Raji (cell line): ENCODE measurements around the gene DOC2A.

Source experiments
- POLR2A ChIP-seq: IDR thresholded peaks from 2 replicates; pipeline ENCODE4 v1.6.1; 2011; ENCODE audit warnings: low read depth, low read length, control low read depth; ENCODE audit not compliant: insufficient read depth

Gene DOC2A

DNA sequence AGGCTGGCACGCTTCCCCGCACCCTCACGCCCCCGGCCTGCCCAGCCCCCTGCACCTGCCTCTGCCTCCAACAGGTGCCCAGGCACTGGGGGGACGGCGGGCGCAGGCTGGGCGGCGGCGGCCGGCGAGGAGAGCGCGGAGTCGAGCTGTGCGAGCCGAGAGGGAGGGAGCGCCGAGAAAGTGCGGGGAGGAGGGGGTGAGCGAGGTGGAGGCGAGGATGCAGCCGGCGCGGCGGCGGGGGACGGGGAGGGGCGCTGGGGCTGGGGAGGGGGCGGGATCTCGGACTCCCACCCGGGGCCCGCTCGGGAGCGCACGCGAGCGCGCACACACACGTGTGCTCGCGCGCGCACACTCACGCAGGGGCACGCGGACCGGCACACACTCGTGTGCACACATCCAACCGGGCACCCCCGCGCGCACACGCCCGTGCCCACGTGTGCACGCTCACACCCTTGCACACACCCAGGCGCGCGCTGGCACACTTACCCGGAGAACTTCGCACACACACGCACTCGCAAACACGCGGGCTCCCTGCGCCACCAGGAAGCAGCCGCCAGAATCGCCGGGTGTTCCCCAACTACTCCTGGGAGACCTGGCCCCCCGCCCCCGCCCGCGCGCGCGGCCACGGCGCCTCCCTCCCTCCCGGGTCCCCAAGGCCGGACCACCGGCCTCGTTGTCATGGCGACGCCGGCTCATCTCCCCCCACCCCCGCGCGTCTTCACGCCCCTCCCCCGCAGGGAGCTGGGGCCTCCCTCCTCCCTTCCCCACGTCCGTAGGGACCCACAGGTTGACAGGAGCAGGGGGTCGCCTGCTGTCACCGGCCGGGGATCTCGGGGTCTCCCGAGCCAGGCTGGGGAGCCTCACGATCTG lies at the start of gene DOC2A:
TSS of gene DOC2A (minus strand) at position 184 of the 870 bp plus-strand sequence. CDS start 805 bp downstream, outside the sequence.
- TF ChIP-seq POLR2A: no peak

GRCh38 chr16:30060346-30060745 lies 49.5 kb upstream of the DOC2A start:
- no peak for TF ChIP-seq POLR2A

DNA sequence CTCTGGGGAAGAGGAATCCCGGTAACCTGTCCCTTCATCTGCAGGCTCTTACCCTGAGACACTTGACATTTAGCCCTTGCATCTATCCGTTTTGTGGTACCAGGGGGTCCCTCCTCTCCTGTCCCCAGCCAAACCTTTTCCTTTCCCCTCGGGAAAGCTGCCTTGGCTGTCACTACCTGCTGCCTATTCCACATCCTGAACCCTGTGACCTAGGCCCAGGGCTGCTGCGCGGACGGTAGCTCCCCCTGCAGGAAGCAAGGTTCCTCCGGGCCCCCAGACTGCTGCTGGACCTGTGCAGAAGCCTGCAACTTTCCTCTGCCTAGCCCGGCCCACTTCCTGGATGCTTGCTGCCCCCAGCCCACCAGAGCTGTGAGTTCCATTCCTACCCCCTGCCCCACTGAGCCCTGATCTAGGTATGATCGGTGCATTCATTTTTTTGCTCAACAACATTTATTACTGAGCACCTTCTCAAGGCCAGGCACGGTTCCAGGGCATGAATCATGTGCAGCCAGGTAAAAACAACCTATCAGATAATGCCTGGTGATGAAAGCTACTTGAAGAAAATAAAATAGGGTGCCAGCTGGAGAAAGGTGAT lies 44.2 kb upstream of the DOC2A start:
- no peak for TF ChIP-seq POLR2A

GRCh38 chr16:30054451-30054850 lies 43.6 kb upstream of the DOC2A start:
- 0 out of 2 replicates have a peak, but pooled peaks have one; percentile 9 for TF ChIP-seq POLR2A

DNA sequence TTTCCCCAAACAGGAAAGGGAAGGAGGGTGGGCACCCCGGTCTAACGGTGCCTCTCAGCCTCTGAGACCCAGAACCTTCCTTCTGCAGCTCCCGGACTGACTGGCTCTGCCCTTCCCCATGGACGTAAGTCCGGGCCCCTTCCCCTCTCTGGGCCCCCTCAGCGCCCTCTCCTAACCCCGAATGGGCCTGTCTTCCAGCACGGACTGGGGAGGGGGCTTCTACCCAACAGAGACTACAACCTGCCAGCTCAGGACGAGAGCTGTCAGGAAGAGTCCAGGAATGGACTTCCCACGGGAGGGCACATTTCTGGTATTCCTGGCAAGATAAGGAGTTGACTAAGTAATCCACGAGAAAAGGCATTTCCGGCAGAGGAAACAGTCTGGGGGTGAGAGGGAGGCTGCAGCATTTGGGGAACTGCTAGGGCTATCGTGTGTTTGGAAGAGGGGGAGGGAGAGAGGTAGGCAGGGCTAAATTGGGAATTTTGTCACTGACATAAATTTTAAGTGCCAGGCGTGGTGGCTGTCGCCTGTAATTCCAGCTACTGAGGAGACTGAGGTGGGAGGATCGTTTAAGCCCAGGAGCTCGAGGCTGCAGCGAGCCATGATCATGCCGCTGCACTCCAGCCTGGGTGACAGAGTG lies 42.7 kb upstream of the DOC2A start:
- TF ChIP-seq POLR2A: no peak

- TF ChIP-seq POLR2A: peak; percentile 55
Measured at GRCh38 chr16:30052671-30053372, 42.0 kb upstream of the DOC2A start.

DNA sequence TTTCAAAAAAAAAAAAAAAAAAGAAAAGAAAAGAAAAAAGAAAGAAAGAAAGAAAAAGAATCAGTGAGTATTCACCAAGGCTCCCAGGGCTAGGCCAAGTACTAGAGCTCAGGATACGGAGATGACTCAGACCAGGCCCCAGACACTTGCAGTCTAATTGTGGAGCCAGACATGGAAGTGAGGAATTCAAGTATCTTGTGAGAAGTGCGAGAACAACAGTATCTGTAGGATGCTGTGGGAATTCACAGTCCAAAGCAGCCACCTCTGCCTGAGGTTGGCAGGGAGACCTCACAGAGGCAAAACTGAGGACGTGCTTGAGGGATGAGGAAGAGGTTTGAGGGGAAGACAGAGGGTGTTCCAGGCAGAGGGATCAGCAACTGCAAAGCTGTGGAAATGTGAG lies 40.7 kb upstream of the DOC2A start:
- no peak for TF ChIP-seq POLR2A

DNA sequence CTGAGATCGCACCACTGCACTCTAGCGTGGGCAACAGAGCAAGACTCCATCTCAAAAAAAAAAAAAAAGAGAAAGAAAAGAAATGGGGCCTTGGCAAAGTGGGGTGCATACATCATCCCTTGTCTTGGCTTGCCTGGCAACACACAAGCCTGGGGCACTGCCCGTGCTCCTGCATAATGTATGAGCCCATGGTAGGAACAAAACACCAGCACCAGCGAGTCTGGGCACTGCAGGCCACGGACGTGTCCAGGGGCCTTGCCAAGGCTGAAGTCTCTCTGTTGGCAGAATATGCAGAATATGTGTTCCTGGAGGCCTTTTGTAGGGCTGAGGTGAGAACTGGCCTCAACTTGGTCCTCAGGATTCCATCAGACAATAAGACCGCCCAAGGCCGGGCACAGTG lies 39.0 kb upstream of the DOC2A start:
- no peak for TF ChIP-seq POLR2A

GRCh38 chr16:30046588-30046987 lies 35.8 kb upstream of the DOC2A start:
- TF ChIP-seq POLR2A: no peak

GRCh38 chr16:30046178-30046577 lies 35.4 kb upstream of the DOC2A start:
- TF ChIP-seq POLR2A: no peak

GRCh38 chr16:30041841-30042240 lies 31.0 kb upstream of the DOC2A start:
- no peak for TF ChIP-seq POLR2A

- TF ChIP-seq POLR2A: no peak
Measured at GRCh38 chr16:30040221-30040620, 29.4 kb upstream of the DOC2A start.

GRCh38 chr16:30033270-30033669 lies 22.4 kb upstream of the DOC2A start:
- TF ChIP-seq POLR2A: no peak

GRCh38 chr16:30032083-30032819 lies 21.4 kb upstream of the DOC2A start:
- no peak for TF ChIP-seq POLR2A
